GM23338 (cell line): ENCODE results near the gene TERB1. TPM values are rescaled to one million over a fixed set of nuclear protein-coding genes. Genes with fewer than 3 reads are reported as not detected.

Experiments used
- ATAC-seq: fragments of 200-7000 bp; cut with Tn5 transposase; 3 replicates; pipeline ENCODE4 v1.9.1; 2020
- DNase-seq: peaks from one replicate; pipeline ENCODE4 v3.0.0-alpha.2; 2015; ENCODE audit warnings: low spot score
- H2AFZ ChIP-seq: fragments of 200-600 bp; sonication (generic); 2 replicates; pipeline ENCODE4 v1.8.0; 2016; ENCODE audit warnings: antibody characterized with exemption, mild to moderate bottlenecking, moderate library complexity
- H3F3A ChIP-seq: fragments of 200-600 bp; sonication (generic); replicated peaks from 2 replicates; pipeline ENCODE4 v1.8.0; 2017; ENCODE audit warnings: antibody characterized with exemption, mixed run types, low read depth
- H3K27ac ChIP-seq: fragments of 200-600 bp; sonication (generic); 2 replicates; pipeline ENCODE4 v1.6.1; 2016; ENCODE audit warnings: low read depth
- H3K27me3 ChIP-seq: fragments of 200-600 bp; sonication (generic); 2 replicates; pipeline ENCODE4 v1.8.0; 2016; ENCODE audit warnings: mild to moderate bottlenecking, mixed run types, moderate library complexity; ENCODE audit not compliant: insufficient read depth
- H3K36me3 ChIP-seq: fragments of 200-600 bp; sonication (generic); 2 replicates; pipeline ENCODE4 v1.8.0; 2016; ENCODE audit warnings: mild to moderate bottlenecking; ENCODE audit not compliant: insufficient read depth
- H3K4me1 ChIP-seq: fragments of 200-600 bp; sonication (generic); 2 replicates; pipeline ENCODE4 v1.8.0; 2016; ENCODE audit warnings: mild to moderate bottlenecking, moderate library complexity; ENCODE audit not compliant: insufficient read depth
- H3K4me2 ChIP-seq: fragments of 200-600 bp; sonication (generic); 2 replicates; pipeline ENCODE4 v1.7.1; 2017; ENCODE audit warnings: mixed run types
- H3K4me3 ChIP-seq: fragments of 200-600 bp; sonication (generic); 2 replicates; pipeline ENCODE4 v1.6.1; 2016; ENCODE audit warnings: mixed run types
- H3K79me2 ChIP-seq: fragments of 200-600 bp; sonication (generic); replicated peaks from 2 replicates; pipeline ENCODE4 v1.8.0; 2017; ENCODE audit warnings: mild to moderate bottlenecking; ENCODE audit not compliant: insufficient read depth
- H3K9me2 ChIP-seq: fragments of 200-600 bp; sonication (generic); 2 replicates; pipeline ENCODE4 v1.8.0; 2017; ENCODE audit not compliant: insufficient read depth
- H4K20me1 ChIP-seq: fragments of 200-600 bp; sonication (generic); replicated peaks from 2 replicates; pipeline ENCODE4 v1.8.0; 2017; ENCODE audit warnings: mild to moderate bottlenecking; ENCODE audit not compliant: insufficient read depth
- H3K27ac Mint-ChIP-seq: 2 replicates; pipeline ENCODE4 v1.8.0; 2020; ENCODE audit warnings: inconsistent platforms, mild to moderate bottlenecking, moderate library complexity, mixed read lengths
- H3K27me3 Mint-ChIP-seq: 3 replicates; pipeline ENCODE4 v1.8.0; 2022; ENCODE audit warnings: low read depth, mild to moderate bottlenecking, moderate library complexity, mixed read lengths, inconsistent platforms; ENCODE audit not compliant: insufficient read depth, poor library complexity
- H3K36me3 Mint-ChIP-seq: 3 replicates; pipeline ENCODE4 v1.8.0; 2021; ENCODE audit warnings: low read depth, mild to moderate bottlenecking, inconsistent platforms, moderate library complexity, mixed read lengths
- H3K4me1 Mint-ChIP-seq: 3 replicates; pipeline ENCODE4 v1.8.0; 2020; ENCODE audit warnings: mild to moderate bottlenecking, inconsistent platforms, mixed read lengths
- H3K4me3 Mint-ChIP-seq: 3 replicates; pipeline ENCODE4 v1.8.0; 2021; ENCODE audit warnings: moderate library complexity, mild to moderate bottlenecking, inconsistent platforms, mixed read lengths
- H3K9me3 Mint-ChIP-seq: 3 replicates; pipeline ENCODE4 v1.8.0; 2020; ENCODE audit warnings: moderate library complexity, mild to moderate bottlenecking, inconsistent platforms, mixed read lengths
- CREB1 ChIP-seq: fragments of 250-450 bp; sonication (Bioruptor Pico); IDR thresholded peaks from 2 replicates; pipeline ENCODE4 v1.5.0; 2020; ENCODE audit warnings: low read depth, mild to moderate bottlenecking, moderate library complexity
- EZH2 ChIP-seq: fragments of 200-600 bp; sonication (generic); IDR thresholded peaks from one replicate; pipeline ENCODE4 v1.8.0; 2017; ENCODE audit warnings: antibody characterized with exemption, mild to moderate bottlenecking, low read depth; ENCODE audit not compliant: unreplicated experiment
- EZH2phosphoT487 ChIP-seq: fragments of 200-600 bp; sonication (generic); IDR thresholded peaks from one replicate; pipeline ENCODE4 v1.8.1; 2018; ENCODE audit warnings: antibody characterized with exemption; ENCODE audit not compliant: unreplicated experiment
- JUNB ChIP-seq: IDR thresholded peaks from one replicate; pipeline ENCODE4 v1.6.1; 2016; ENCODE audit warnings: antibody characterized with exemption; ENCODE audit not compliant: unreplicated experiment
- POLR2AphosphoS5 ChIP-seq: IDR thresholded peaks from 2 replicates; pipeline ENCODE4 v1.6.1; 2016; ENCODE audit warnings: antibody characterized with exemption, low read depth
- ZNF114 ChIP-seq: fragments of 250-450 bp; sonication (Bioruptor Pico); IDR thresholded peaks from 2 replicates; pipeline ENCODE4 v1.5.0; 2020; ENCODE audit warnings: mild to moderate bottlenecking, moderate library complexity
- ZNF331 ChIP-seq: fragments of 250-450 bp; sonication (Bioruptor Pico); IDR thresholded peaks from 2 replicates; pipeline ENCODE4 v1.5.0; 2020; ENCODE audit warnings: low read depth, mild to moderate bottlenecking, moderate library complexity
- polyA plus RNA-seq: library from polyadenylated mRNA; unstranded; fragments of >200 nt; fragmentation: Nextera tagmentation; extraction: Ambion mirVana; gene quantifications from 2 replicates; pipeline ENCODE4 v1.2.1, GENCODE V29; 2016
- total RNA-seq: library from RNA; depleted of rRNA; stranded (reverse); fragments of >200 nt; shearing (Covaris generic); gene quantifications from 2 replicates; pipeline ENCODE4 v1.2.3, GENCODE V29; 2014
- TF ChIP-seq, protein P1 (sequence below), 2 experiments: fragments of 200-600 bp in 1 of 2; sonication (generic) in 1 of 2; conservative IDR thresholded peaks; 2 replicates each; pipeline versions ENCODE4 v1.5.1 to v1.6.1; 2016 to 2017; ENCODE audit warnings: antibody characterized with exemption in 2 of 2, low read depth in 2 of 2, mild to moderate bottlenecking in 2 of 2, moderate library complexity in 1 of 2
- TF ChIP-seq, protein P2 (sequence below): IDR thresholded peaks from one replicate; pipeline ENCODE4 v1.6.1; 2018; ENCODE audit warnings: antibody characterized with exemption; ENCODE audit not compliant: unreplicated experiment

TERB1 gene
- total and polyA plus RNA-seq, 2 experiments from 2014 or later, result not detected

DNA sequence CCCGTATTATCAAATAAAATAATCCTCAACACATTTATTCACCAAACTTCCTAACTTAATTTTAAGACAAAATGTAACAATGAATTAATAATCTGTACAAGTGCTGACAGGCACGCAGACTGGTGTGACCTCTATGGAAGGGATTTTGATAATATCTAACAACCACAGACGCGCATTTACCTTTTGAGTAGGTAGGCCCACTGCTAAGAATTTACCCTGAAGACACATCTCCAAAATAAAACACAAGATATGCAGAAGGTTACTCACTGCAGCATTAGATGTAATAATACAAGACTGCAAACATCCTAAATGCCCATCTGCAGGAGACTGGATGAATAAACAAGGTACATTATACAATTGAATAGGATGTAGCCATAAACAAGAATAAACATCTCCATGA is 82.1 kb downstream of the TERB1 start:
- Mint-ChIP-seq H3K4me1 (no peaks in the 10 kb centered on the region), H3K36me3 (peaks cover 38% of the 10 kb centered on the region), H3K27me3 (no peaks in the 10 kb centered on the region), H3K4me3 (no peak overlapping the region), H3K9me3 (no peaks in the 10 kb centered on the region), H3K27ac (no peak overlapping the region)
- Histone ChIP-seq H3K27me3 (no peaks in the 10 kb centered on the region), H2AFZ (no peak overlapping the region), H3K79me2 (no peaks in the 10 kb centered on the region; the same call in 1 of the 2 replicates), H3K4me3 (no peak overlapping the region), H3K27ac (no peak overlapping the region; the same call in 1 of the 2 replicates), H3F3A (peaks cover 12% of the 10 kb centered on the region), H3K4me1 (no peaks in the 10 kb centered on the region), H4K20me1 (peaks cover 10% of the 10 kb centered on the region; the same call in 1 of the 2 replicates), H3K36me3 (peaks cover 30% of the 10 kb centered on the region), H3K9me2 (no peaks in the 10 kb centered on the region), H3K4me2 (no peak overlapping the region)
- no peak for ATAC-seq
- DNase-seq, result no peak
- TF ChIP-seq JUNB (no peak), POLR2AphosphoS5 (no peak), ZNF114 (CRISPR knock-in tag) (no peak), EZH2phosphoT487 (no peak), CREB1 (CRISPR knock-in tag) (no peak), ZNF331 (CRISPR knock-in tag) (no peak)
- TF ChIP-seq, protein P1, sequence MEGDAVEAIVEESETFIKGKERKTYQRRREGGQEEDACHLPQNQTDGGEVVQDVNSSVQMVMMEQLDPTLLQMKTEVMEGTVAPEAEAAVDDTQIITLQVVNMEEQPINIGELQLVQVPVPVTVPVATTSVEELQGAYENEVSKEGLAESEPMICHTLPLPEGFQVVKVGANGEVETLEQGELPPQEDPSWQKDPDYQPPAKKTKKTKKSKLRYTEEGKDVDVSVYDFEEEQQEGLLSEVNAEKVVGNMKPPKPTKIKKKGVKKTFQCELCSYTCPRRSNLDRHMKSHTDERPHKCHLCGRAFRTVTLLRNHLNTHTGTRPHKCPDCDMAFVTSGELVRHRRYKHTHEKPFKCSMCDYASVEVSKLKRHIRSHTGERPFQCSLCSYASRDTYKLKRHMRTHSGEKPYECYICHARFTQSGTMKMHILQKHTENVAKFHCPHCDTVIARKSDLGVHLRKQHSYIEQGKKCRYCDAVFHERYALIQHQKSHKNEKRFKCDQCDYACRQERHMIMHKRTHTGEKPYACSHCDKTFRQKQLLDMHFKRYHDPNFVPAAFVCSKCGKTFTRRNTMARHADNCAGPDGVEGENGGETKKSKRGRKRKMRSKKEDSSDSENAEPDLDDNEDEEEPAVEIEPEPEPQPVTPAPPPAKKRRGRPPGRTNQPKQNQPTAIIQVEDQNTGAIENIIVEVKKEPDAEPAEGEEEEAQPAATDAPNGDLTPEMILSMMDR (conservative IDR thresholded peaks at IDR 0.05; ENCODE audit: low read depth in 2 of 2), result no peak

DNA sequence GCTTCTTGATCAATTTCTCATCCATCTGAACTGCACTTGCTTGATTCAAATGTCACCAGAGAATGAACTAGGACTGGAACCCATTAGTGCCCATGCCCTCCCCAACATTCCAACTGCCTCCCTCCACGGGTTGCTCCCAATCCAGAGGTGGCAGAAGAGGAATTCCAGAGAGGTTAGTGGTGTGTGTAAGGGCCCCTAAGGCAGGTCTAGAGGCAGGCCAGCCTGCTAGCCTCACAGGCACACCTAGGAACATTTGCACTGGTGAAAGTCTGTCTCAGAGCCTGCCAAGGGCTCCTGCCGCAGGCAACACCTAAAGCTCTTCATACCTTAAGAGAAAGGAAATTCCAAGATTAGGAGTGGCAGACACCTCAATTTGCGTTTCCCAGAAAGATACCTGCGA is 83.6 kb downstream of the TERB1 start:
- Histone ChIP-seq H3K4me3 (no peak overlapping the region), H4K20me1 (peaks cover 3% of the 10 kb centered on the region; the same call in 1 of the 2 replicates), H2AFZ (no peak overlapping the region), H3F3A (peaks cover 12% of the 10 kb centered on the region), H3K9me2 (no peaks in the 10 kb centered on the region), H3K36me3 (peaks cover 15% of the 10 kb centered on the region), H3K27ac (peak overlapping the region; percentile 83; the same call in 1 of the 2 replicates), H3K79me2 (no peaks in the 10 kb centered on the region), H3K4me2 (no peak overlapping the region), H3K27me3 (no peaks in the 10 kb centered on the region), H3K4me1 (no peaks in the 10 kb centered on the region)
- no peaks in the 10 kb centered on the region for H3K27me3 Mint-ChIP-seq
- no peak overlapping the region for H3K27ac Mint-ChIP-seq
- H3K9me3 Mint-ChIP-seq, result no peaks in the 10 kb centered on the region
- DNase-seq, result no peak
- no peak overlapping the region for H3K4me3 Mint-ChIP-seq
- no peaks in the 10 kb centered on the region for H3K4me1 Mint-ChIP-seq
- ATAC-seq, result peak; percentile 30
- H3K36me3 Mint-ChIP-seq, result peaks cover 24% of the 10 kb centered on the region
- TF ChIP-seq EZH2, result no peak
- TF ChIP-seq, protein P2, sequence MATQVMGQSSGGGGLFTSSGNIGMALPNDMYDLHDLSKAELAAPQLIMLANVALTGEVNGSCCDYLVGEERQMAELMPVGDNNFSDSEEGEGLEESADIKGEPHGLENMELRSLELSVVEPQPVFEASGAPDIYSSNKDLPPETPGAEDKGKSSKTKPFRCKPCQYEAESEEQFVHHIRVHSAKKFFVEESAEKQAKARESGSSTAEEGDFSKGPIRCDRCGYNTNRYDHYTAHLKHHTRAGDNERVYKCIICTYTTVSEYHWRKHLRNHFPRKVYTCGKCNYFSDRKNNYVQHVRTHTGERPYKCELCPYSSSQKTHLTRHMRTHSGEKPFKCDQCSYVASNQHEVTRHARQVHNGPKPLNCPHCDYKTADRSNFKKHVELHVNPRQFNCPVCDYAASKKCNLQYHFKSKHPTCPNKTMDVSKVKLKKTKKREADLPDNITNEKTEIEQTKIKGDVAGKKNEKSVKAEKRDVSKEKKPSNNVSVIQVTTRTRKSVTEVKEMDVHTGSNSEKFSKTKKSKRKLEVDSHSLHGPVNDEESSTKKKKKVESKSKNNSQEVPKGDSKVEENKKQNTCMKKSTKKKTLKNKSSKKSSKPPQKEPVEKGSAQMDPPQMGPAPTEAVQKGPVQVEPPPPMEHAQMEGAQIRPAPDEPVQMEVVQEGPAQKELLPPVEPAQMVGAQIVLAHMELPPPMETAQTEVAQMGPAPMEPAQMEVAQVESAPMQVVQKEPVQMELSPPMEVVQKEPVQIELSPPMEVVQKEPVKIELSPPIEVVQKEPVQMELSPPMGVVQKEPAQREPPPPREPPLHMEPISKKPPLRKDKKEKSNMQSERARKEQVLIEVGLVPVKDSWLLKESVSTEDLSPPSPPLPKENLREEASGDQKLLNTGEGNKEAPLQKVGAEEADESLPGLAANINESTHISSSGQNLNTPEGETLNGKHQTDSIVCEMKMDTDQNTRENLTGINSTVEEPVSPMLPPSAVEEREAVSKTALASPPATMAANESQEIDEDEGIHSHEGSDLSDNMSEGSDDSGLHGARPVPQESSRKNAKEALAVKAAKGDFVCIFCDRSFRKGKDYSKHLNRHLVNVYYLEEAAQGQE, result no peak
- TF ChIP-seq, protein P1 (conservative IDR thresholded peaks at IDR 0.05; ENCODE audit: low read depth in 2 of 2), result no peak
- TF ChIP-seq JUNB, result no peak
- no peak for TF ChIP-seq ZNF114 (CRISPR knock-in tag)
- TF ChIP-seq EZH2phosphoT487, result no peak
- no peak for TF ChIP-seq CREB1 (CRISPR knock-in tag)
